Measurements from ENCODE around the gene PPP1CB.
"Not testable (repeated sequence)": the region's sequence is repeated elsewhere in the genome, so short reads cannot be mapped to it uniquely, and the experiment has no call there.

The PPP1CB gene

DNA sequence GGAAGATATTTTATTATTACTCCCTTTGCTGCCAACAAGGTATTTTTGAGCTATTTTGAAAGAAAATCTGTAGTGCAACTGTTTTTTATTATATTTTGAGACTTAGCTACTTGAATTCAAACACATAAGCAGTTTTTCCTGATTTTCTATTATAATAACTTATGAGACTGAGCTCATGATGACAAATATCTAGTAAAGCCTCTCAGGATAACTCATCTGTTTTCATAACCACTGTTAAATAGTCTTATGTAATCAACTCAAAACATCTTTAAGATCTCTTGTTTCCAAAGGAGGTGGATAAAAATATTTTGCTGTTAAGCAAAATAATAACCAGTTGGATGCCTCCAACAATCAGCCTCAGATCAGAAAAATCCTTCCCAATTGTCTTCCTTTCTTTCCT, 21.9 kb upstream of the PPP1CB start:
- Histone ChIP-seq H3K36me3 (ENCODE audit: control insufficient read depth, insufficient read depth, low read length) (no peaks in the 10 kb centered on the region), H3K4me3 (replicated peaks; ENCODE audit: low read depth, low read length) (no peak overlapping the region), H3K27me3 (replicated peaks; ENCODE audit: control insufficient read depth, insufficient read depth, low read length) (no peaks in the 10 kb centered on the region)
- no peak for DNase-seq (ENCODE audit: extremely low read depth, insufficient read length)
- TF ChIP-seq, protein P1, sequence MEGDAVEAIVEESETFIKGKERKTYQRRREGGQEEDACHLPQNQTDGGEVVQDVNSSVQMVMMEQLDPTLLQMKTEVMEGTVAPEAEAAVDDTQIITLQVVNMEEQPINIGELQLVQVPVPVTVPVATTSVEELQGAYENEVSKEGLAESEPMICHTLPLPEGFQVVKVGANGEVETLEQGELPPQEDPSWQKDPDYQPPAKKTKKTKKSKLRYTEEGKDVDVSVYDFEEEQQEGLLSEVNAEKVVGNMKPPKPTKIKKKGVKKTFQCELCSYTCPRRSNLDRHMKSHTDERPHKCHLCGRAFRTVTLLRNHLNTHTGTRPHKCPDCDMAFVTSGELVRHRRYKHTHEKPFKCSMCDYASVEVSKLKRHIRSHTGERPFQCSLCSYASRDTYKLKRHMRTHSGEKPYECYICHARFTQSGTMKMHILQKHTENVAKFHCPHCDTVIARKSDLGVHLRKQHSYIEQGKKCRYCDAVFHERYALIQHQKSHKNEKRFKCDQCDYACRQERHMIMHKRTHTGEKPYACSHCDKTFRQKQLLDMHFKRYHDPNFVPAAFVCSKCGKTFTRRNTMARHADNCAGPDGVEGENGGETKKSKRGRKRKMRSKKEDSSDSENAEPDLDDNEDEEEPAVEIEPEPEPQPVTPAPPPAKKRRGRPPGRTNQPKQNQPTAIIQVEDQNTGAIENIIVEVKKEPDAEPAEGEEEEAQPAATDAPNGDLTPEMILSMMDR (IDR thresholded peaks at IDR 0.05; ENCODE audit: insufficient read depth, low read length, poor library complexity, severe bottlenecking), result no peak

DNA sequence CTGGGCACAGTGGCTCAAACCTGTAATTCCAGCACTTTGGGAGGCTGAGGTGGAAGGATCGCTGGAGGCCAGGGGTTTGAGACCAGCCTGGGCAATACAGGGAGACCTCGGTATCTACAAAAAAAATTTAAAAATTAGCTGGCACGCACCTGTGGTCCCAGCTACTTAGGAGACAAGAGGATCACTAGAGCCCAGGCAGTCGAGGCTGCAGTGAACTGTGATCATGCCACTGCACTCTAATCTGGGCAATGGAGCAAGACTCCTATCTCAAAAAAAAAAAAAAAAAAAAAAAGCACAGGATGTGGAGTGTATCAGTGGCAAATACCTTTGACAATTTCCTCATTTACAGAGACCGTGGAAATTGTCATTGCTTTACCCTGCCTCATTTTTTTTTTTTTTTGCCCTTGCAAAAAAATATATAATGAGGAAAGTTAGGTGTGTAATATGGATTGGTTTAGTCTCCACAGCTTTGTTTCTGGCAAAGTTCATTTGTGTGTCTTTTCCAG, 20.9 kb upstream of the PPP1CB start:
- Histone ChIP-seq H3K27me3 (replicated peaks; ENCODE audit: control insufficient read depth, insufficient read depth, low read length) (no peaks in the 10 kb centered on the region), H3K36me3 (ENCODE audit: control insufficient read depth, insufficient read depth, low read length) (no peaks in the 10 kb centered on the region), H3K4me3 (replicated peaks; ENCODE audit: low read depth, low read length) (no peak overlapping the region)
- TF ChIP-seq, protein P1 (IDR thresholded peaks at IDR 0.05; ENCODE audit: insufficient read depth, low read length, poor library complexity, severe bottlenecking), result no peak
- no peak for DNase-seq (ENCODE audit: extremely low read depth, insufficient read length)

DNA sequence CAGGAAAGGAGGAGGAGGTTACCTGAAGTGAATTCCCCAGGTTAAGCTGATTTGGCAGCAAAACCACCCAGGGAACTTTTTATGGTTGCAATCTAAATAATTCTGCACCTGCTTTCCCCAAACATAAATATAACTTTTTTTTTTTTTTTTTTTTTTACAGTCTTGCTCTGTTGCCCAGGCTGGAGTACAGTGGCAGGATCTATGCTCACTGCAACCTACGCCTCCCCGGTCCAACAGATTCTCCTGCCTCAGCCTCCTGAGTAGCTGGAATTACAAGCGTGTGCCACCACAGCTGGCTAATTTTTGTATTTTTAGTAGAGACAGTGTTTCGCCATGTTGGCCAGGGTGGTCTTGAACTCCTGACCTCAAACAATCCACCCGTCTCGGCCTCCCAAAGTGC, 16.1 kb upstream of the PPP1CB start:
- Histone ChIP-seq H3K4me3 (replicated peaks; ENCODE audit: low read depth, low read length) (no peak overlapping the region), H3K27me3 (replicated peaks; ENCODE audit: control insufficient read depth, insufficient read depth, low read length) (no peaks in the 10 kb centered on the region), H3K36me3 (ENCODE audit: control insufficient read depth, insufficient read depth, low read length) (no peaks in the 10 kb centered on the region)
- no peak for DNase-seq (ENCODE audit: extremely low read depth, insufficient read length)
- TF ChIP-seq, protein P1 (IDR thresholded peaks at IDR 0.05; ENCODE audit: insufficient read depth, low read length, poor library complexity, severe bottlenecking), result no peak

DNA sequence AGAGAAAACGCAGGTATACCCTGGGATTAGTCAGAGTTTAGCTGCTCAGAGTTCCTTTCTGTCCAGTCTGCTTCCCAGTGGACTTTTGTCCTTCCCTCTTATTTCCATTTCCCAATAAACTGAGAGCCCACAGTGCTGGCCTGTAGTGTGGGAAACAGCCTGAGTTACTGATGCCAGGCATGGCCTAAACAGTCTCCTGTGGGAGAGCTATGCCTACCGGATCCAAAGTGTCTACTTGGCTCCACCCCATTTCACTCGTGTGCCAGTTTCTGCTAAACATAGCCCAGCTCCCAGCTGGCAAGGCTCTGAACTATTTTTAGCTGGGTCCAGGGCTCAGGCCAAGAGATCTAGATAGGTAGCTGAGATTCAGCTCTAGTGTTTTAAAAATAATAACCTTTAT, 15.6 kb upstream of the PPP1CB start:
- Histone ChIP-seq H3K4me3 (replicated peaks; ENCODE audit: low read depth, low read length) (no peak overlapping the region), H3K27me3 (replicated peaks; ENCODE audit: control insufficient read depth, insufficient read depth, low read length) (no peaks in the 10 kb centered on the region), H3K36me3 (ENCODE audit: control insufficient read depth, insufficient read depth, low read length) (no peaks in the 10 kb centered on the region)
- no peak for DNase-seq (ENCODE audit: extremely low read depth, insufficient read length)
- TF ChIP-seq, protein P1 (IDR thresholded peaks at IDR 0.05; ENCODE audit: insufficient read depth, low read length, poor library complexity, severe bottlenecking), result no peak

DNA sequence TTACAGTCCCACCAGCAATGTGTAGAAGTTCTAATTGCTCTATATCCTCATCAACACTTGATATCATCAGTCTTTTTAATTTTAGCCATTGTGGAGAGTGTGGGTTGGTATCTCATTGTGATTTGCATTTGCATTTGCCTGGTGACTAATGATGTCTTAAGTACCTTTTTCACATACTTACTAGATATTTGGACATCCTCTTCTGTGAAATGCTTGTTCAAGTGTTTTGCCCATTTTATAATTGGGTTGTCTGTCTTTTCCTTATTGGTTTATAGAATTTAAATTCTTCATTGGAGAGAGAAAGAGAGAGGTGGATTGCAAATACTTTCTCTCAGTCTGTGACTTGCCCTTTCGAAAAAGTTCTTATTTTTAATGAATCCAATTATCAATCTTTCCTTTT, 14.0 kb upstream of the PPP1CB start:
- TF ChIP-seq, protein P1 (IDR thresholded peaks at IDR 0.05; ENCODE audit: insufficient read depth, low read length, poor library complexity, severe bottlenecking), result no peak
- Histone ChIP-seq H3K4me3 (replicated peaks; ENCODE audit: low read depth, low read length) (no peak overlapping the region), H3K27me3 (replicated peaks; ENCODE audit: control insufficient read depth, insufficient read depth, low read length) (no peaks in the 10 kb centered on the region), H3K36me3 (ENCODE audit: control insufficient read depth, insufficient read depth, low read length) (no peaks in the 10 kb centered on the region)
- no peak for DNase-seq (ENCODE audit: extremely low read depth, insufficient read length)

DNA sequence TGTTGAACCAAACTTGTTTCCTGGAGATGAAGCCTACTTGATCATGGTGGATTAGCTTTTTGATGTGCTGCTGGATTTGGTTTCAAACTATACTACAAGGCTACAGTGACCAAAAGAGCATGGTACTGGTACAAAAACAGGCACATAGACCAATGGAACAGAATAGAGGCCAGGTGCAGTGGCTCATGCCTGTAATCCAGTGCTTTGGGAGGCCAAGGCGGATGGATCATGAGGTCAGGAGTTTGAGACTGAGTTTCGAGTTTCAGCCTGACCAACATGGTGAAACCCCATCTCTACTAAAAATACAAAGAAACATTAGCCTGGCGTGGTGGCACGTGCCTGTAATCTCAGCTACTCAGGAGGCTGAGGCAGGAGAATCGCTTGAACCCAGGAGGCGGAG, 9.0 kb upstream of the PPP1CB start:
- H3K27me3 ChIP-seq (replicated peaks; ENCODE audit: control insufficient read depth, insufficient read depth, low read length); H3K4me3 ChIP-seq (replicated peaks; ENCODE audit: low read depth, low read length); H3K36me3 ChIP-seq (ENCODE audit: control insufficient read depth, insufficient read depth, low read length); DNase-seq (ENCODE audit: extremely low read depth, insufficient read length): not testable (repeated sequence)
